ENCODE measurements around the gene ABCC1. TPM values are rescaled to one million over a fixed set of nuclear protein-coding genes. Genes with fewer than 3 reads are reported as not detected.

Gene ABCC1
- total RNA-seq, 1 donor from 2014 or later: 49.8 TPM

DNA sequence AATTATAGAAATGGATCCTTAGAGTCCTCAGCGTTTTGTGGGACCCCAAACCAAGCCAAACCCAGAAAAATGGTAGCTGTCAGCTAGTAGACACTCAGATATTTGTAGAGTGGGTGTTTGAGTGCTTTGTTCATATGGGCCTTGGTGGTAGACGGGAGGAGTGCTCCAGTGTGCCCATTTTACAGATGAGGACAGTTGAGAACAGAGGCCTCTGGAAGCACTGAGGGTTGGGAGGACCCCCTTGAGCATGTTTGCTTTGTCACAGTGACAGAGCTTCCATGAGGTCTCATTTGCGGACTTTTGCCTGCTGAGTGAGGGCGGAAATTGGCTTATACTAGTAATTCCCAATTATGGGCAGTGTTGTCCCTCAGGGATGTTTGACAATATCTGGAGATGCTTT, 162.2 kb downstream of the ABCC1 start:
- Mint-ChIP-seq H3K27me3 (no peaks in the 10 kb centered on the region), H3K36me3 (ENCODE audit: low read depth) (peaks cover 87% of the 10 kb centered on the region), H3K27ac (no peak overlapping the region), H3K9me3 (peaks cover 2% of the 10 kb centered on the region), H3K4me1 (peaks cover under 1% of the 10 kb centered on the region), H3K4me3 (no peak overlapping the region)
- ATAC-seq (ENCODE audit: low read depth): no peak
- DNase-seq: no peak
- POLR2A ChIA-PET: no interaction called here
- TF ChIP-seq, protein P1, sequence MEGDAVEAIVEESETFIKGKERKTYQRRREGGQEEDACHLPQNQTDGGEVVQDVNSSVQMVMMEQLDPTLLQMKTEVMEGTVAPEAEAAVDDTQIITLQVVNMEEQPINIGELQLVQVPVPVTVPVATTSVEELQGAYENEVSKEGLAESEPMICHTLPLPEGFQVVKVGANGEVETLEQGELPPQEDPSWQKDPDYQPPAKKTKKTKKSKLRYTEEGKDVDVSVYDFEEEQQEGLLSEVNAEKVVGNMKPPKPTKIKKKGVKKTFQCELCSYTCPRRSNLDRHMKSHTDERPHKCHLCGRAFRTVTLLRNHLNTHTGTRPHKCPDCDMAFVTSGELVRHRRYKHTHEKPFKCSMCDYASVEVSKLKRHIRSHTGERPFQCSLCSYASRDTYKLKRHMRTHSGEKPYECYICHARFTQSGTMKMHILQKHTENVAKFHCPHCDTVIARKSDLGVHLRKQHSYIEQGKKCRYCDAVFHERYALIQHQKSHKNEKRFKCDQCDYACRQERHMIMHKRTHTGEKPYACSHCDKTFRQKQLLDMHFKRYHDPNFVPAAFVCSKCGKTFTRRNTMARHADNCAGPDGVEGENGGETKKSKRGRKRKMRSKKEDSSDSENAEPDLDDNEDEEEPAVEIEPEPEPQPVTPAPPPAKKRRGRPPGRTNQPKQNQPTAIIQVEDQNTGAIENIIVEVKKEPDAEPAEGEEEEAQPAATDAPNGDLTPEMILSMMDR (IDR thresholded peaks at IDR 0.05): no peak
- intact Hi-C loops (cut with micrococcal nuclease): no loop called here
- CTCF ChIA-PET: no interaction called here

DNA sequence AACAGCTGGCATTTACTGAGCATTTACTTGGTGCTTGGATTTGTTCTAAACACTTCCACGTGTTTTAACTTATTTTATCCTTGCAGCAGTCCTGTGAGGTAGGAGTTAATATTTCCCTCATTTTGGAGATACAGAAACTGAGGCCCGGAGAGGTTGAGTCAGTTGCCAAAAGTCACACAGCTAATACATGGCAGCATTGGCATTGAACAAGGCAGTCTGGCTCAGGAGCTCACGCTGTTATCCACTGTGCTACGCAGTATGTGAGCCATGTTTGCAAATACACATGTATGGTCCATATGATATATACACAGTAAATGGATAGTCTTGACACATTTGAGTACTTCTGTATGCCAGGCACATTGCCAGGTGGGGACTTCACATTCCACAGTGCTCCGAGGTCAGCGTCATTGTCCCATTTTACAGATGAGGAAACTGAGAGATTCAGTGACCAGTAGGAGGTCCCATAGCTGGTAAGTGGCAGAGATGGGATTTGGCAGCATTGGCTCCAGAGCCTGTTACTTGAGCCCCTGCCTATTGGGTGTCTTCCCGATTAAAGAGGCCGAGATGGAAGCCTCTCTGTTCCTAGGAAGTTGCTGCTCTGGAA, 163.1 kb downstream of the ABCC1 start:
- Mint-ChIP-seq H3K27me3 (no peaks in the 10 kb centered on the region), H3K4me1 (no peaks in the 10 kb centered on the region), H3K4me3 (no peak overlapping the region), H3K36me3 (ENCODE audit: low read depth) (peaks cover 89% of the 10 kb centered on the region), H3K27ac (no peak overlapping the region), H3K9me3 (peaks cover 2% of the 10 kb centered on the region)
- ATAC-seq (ENCODE audit: low read depth): no peak
- ChIA-PET CTCF (no interaction called here), POLR2A (no interaction called here)
- DNase-seq: no peak
- intact Hi-C loops (cut with micrococcal nuclease): no loop called here
- TF ChIP-seq, protein P1 (IDR thresholded peaks at IDR 0.05): no peak

DNA sequence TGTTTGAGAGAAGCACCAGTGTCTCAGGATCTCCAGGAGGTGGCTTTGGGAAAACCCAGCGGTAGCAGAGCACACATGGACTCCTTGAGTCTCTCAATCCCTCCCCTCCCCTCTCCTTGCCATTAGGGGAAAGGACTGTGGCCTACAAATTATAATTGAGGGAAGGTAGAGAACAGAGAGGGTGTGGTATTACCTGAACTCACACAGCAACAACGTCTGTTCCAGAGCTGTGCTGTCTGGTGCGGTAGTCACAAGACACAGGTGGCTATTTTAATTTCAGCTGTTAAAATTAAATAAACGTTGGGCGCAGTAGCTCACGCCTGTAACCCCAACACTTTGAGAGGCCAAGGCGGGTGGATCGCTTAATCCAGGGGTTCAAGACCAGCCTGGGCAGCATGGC, 163.7 kb downstream of the ABCC1 start:
- Mint-ChIP-seq H3K4me3 (no peak overlapping the region), H3K9me3 (peaks cover 6% of the 10 kb centered on the region), H3K4me1 (no peaks in the 10 kb centered on the region), H3K27ac (no peak overlapping the region), H3K27me3 (no peaks in the 10 kb centered on the region), H3K36me3 (ENCODE audit: low read depth) (peaks cover 90% of the 10 kb centered on the region)
- intact Hi-C loops (cut with micrococcal nuclease): no loop called here
- CTCF ChIA-PET: no interaction called here
- POLR2A ChIA-PET: no interaction called here
- DNase-seq (no peak), ATAC-seq (ENCODE audit: low read depth) (no peak)
- TF ChIP-seq, protein P1 (IDR thresholded peaks at IDR 0.05): no peak

DNA sequence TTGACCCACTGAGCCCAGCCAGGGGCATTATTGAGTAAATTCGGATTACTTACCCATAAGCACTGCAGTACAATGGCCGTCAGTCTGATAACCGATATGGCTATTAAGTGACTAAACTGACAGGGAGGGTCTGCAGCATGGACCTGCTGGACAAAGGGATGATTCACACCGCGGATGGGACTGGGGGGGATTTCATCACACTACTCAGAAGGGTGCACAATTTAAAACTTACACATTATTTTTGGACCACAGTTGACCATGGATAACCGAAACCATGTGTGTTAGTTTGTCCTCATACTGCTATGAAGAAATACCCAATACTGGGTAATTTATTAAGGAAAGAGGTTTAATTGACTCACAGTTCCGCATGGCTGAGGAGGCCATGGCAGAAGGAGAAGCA, 167.4 kb downstream of the ABCC1 start:
- H3K27ac Mint-ChIP-seq: no peak overlapping the region
- TF ChIP-seq, protein P1 (IDR thresholded peaks at IDR 0.05): no peak
- ChIA-PET CTCF (no interaction called here), POLR2A (no interaction called here)
- DNase-seq: no peak
- no peaks in the 10 kb centered on the region for H3K27me3 Mint-ChIP-seq
- no peak for ATAC-seq (ENCODE audit: low read depth)
- H3K36me3 Mint-ChIP-seq (ENCODE audit: low read depth): peaks cover 90% of the 10 kb centered on the region
- no peaks in the 10 kb centered on the region for H3K4me1 Mint-ChIP-seq
- peaks cover 10% of the 10 kb centered on the region for H3K9me3 Mint-ChIP-seq
- intact Hi-C loops (cut with micrococcal nuclease): no loop called here
- H3K4me3 Mint-ChIP-seq: no peak overlapping the region

DNA sequence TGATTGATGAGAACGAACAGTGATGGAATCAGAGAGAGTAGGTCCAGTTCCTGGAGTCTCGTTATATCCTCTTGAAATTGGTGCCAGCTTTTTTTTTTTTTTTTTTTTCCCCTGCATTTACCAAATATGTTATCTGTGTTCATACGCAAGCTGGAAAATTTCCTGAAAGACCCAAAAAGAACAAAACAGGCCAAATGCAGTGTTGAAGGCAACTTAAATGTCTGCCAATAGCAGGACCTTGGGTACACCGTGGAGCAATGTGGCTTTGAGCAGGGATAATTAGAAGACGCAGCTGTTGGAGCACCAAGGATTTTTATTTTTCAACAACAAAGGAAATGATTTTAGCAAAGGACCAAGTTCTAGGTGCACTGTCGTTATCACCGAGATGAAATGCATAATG, 168.9 kb downstream of the ABCC1 start:
- intact Hi-C loops (cut with micrococcal nuclease): no loop called here

More for the DNA sequence above, 168.9 kb downstream of the ABCC1 start:
- ChIA-PET CTCF (no interaction called here), POLR2A (no interaction called here)
- Mint-ChIP-seq H3K9me3 (peaks cover 10% of the 10 kb centered on the region), H3K4me1 (no peaks in the 10 kb centered on the region), H3K27me3 (no peaks in the 10 kb centered on the region), H3K4me3 (no peak overlapping the region), H3K27ac (no peak overlapping the region), H3K36me3 (ENCODE audit: low read depth) (peaks cover 91% of the 10 kb centered on the region)
- TF ChIP-seq, protein P1 (IDR thresholded peaks at IDR 0.05): no peak
- DNase-seq: no peak
- ATAC-seq (ENCODE audit: low read depth): no peak

Measured in activated B cell treated with CpG ODN at 0.5 μM for 24 hours (primary cell).